ENCODE results near the gene GFRA1. TPM values are rescaled to one million over a fixed set of nuclear protein-coding genes. Genes with fewer than 3 reads are reported as not detected.

Gene GFRA1
- total and polyA plus RNA-seq, 2 donors (not counting 1 experiment from before 2014, with no cell fraction given) = not detected

GRCh38 chr10:116262678-116263077 is 10.3 kb downstream of the GFRA1 start:
- WGBS (ENCODE audit: insufficient coverage) = 100% methylated on average over 1 of the region's 3 CpGs
- CTCF ChIA-PET = no interaction called here
- no peak for DNase-seq

GRCh38 chr10:116260599-116260998 is 12.4 kb downstream of the GFRA1 start:
- intact Hi-C loops (cut with micrococcal nuclease) = no loop called here
- no peak overlapping the region for H3K4me3 ChIP-seq (ENCODE audit: control extremely low read depth in 1 of 5, extremely low read depth in 1 of 5, insufficient read depth in 1 of 5, low read depth in 2 of 5, low read length in 4 of 5)
- peaks cover 0 to 2% (median 0%) of the 10 kb centered on the region in 3 donors for H3K9me3 ChIP-seq (ENCODE audit: control extremely low read depth in 1 of 3, control insufficient read depth in 2 of 3, insufficient read depth in 1 of 3, low read length in 2 of 3)
- TF ChIP-seq CTCF (IDR thresholded peaks at IDR 0.05) (no peak), EZH2 (IDR thresholded peaks at IDR 0.05; ENCODE audit: borderline replicate concordance, insufficient read depth, low read depth, low read length, poor library complexity, severe bottlenecking) (no peak)
- DNase-seq = no peak
- no peak for ATAC-seq (ENCODE audit: low read depth)
- H3K27me3 Mint-ChIP-seq = no peaks in the 10 kb centered on the region
- H3K27ac Mint-ChIP-seq = no peak overlapping the region
- no peak overlapping the region for H3K4me3 Mint-ChIP-seq
- CTCF ChIA-PET = no interaction called here
- H2AFZ ChIP-seq (ENCODE audit: insufficient read depth, low read depth, low read length, poor library complexity, severe bottlenecking) = no peak overlapping the region
- H3K79me2 ChIP-seq (ENCODE audit: control insufficient read depth, insufficient read depth, low read length) = no peaks in the 10 kb centered on the region
- peaks cover 2% of the 10 kb centered on the region for H3K9me3 Mint-ChIP-seq (ENCODE audit: insufficient read depth)
- H3K27me3 ChIP-seq (replicated peaks in 1 of 4; ENCODE audit: control extremely low read depth in 1 of 4, control insufficient read depth in 3 of 4, insufficient read depth in 4 of 4, low read length in 3 of 4) = no peaks in the 10 kb centered on the region
- H3K36me3 ChIP-seq (replicated peaks in 1 of 2; ENCODE audit: control extremely low read depth in 1 of 2, control insufficient read depth in 1 of 2, extremely low read depth in 1 of 2, insufficient read depth in 2 of 2, low read length in 1 of 2) = no peaks in the 10 kb centered on the region
- no peak overlapping the region for H3K9ac ChIP-seq (ENCODE audit: low read length)
- no peaks in the 10 kb centered on the region for H3K4me1 Mint-ChIP-seq
- no peak overlapping the region for H3K27ac ChIP-seq (ENCODE audit: low read length in 2 of 2)
- 0% methylated on average over 1 of the region's 2 CpGs for WGBS (ENCODE audit: insufficient coverage)
- H4K20me1 ChIP-seq (ENCODE audit: control insufficient read depth, insufficient read depth, low read length, poor library complexity, severe bottlenecking) = no peaks in the 10 kb centered on the region
- no peaks in the 10 kb centered on the region for H3K4me1 ChIP-seq (ENCODE audit: control insufficient read depth in 2 of 2, insufficient read depth in 2 of 2, low read length in 2 of 2)
- no peak overlapping the region for H3K4me2 ChIP-seq (replicated peaks; ENCODE audit: low read depth, low read length, poor library complexity, severe bottlenecking)
- POLR2A ChIA-PET = no interaction called here

More at GRCh38 chr10:116262678-116263077, 10.3 kb downstream of the GFRA1 start:
- Histone ChIP-seq H3K4me2 (replicated peaks; ENCODE audit: low read depth, low read length, poor library complexity, severe bottlenecking) (no peak overlapping the region), H3K36me3 (replicated peaks in 1 of 2; ENCODE audit: control extremely low read depth in 1 of 2, control insufficient read depth in 1 of 2, extremely low read depth in 1 of 2, insufficient read depth in 2 of 2, low read length in 1 of 2) (no peaks in the 10 kb centered on the region), H4K20me1 (ENCODE audit: control insufficient read depth, insufficient read depth, low read length, poor library complexity, severe bottlenecking) (no peaks in the 10 kb centered on the region), H3K9ac (ENCODE audit: low read length) (no peak overlapping the region), H3K9me3 (ENCODE audit: control extremely low read depth in 1 of 3, control insufficient read depth in 2 of 3, insufficient read depth in 1 of 3, low read length in 2 of 3) (peaks cover 0 to 4% (median 0%) of the 10 kb centered on the region in 3 donors), H3K4me3 (ENCODE audit: control extremely low read depth in 1 of 5, extremely low read depth in 1 of 5, insufficient read depth in 1 of 5, low read depth in 2 of 5, low read length in 4 of 5) (no peak overlapping the region), H3K27ac (ENCODE audit: low read length in 2 of 2) (no peak overlapping the region), H2AFZ (ENCODE audit: insufficient read depth, low read depth, low read length, poor library complexity, severe bottlenecking) (no peak overlapping the region), H3K4me1 (ENCODE audit: control insufficient read depth in 2 of 2, insufficient read depth in 2 of 2, low read length in 2 of 2) (no peaks in the 10 kb centered on the region), H3K79me2 (ENCODE audit: control insufficient read depth, insufficient read depth, low read length) (no peaks in the 10 kb centered on the region), H3K27me3 (replicated peaks in 1 of 4; ENCODE audit: control extremely low read depth in 1 of 4, control insufficient read depth in 3 of 4, insufficient read depth in 4 of 4, low read length in 3 of 4) (peaks cover 0 to 4% (median 0%) of the 10 kb centered on the region in 4 experiments)
- Mint-ChIP-seq H3K27me3 (peaks cover 6% of the 10 kb centered on the region), H3K4me3 (no peak overlapping the region), H3K27ac (no peak overlapping the region), H3K4me1 (no peaks in the 10 kb centered on the region), H3K9me3 (ENCODE audit: insufficient read depth) (peaks cover 2% of the 10 kb centered on the region)
- intact Hi-C loops (cut with micrococcal nuclease) = no loop called here
- TF ChIP-seq CTCF (IDR thresholded peaks at IDR 0.05) = no peak
- TF ChIP-seq EZH2 (IDR thresholded peaks at IDR 0.05; ENCODE audit: borderline replicate concordance, insufficient read depth, low read depth, low read length, poor library complexity, severe bottlenecking) = no peak
- POLR2A ChIA-PET = no interaction called here
- no peak for ATAC-seq (ENCODE audit: low read depth)

All from B cell (primary cell).